ENCODE measurements around the gene PGM1.

PGM1 gene

DNA sequence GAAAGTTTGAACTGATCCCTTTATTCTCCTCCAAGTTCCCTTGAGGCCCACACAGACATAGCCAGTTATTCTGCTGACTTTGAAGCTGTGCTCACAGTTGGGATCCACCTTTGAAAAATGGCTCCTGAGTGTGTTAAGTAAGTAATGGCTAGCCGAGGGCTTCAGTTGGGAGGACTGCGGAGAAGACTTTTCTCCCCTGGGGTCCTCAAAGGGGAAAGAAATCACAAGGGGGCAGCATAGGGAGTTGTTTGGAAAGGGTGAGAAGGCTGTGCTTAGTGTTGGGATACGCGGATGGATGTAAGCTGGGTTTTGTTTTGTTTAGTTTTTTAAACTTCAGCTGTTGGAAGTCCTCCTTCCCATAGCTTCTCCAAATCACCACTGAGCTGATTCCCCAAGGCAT, 8.3 kb downstream of the PGM1 start:
- DNase-seq, result no peak

- DNase-seq, result no peak
Observed at GRCh38 chr1:63601912-63602311, 8.7 kb downstream of the PGM1 start.

DNA sequence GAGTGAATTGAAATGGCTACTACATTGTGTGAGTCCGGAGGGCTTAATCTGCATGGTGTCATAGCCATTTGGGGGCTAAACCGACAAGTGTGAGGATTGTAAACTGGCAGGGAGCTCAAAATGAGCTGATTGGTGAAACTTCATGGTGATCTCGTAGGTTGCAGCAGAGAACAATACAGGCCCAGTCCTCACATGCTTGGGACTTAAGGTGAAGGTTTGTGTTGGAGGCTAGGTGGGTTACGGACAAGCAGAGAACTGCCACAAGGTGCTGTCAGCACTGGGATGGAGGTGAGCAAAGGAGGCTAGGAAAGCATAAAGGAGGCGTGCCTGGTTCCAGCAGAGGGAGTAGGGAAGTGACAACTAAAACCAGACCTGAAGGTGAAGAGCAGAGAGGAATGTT, 9.4 kb downstream of the PGM1 start:
- DNase-seq, result no peak

DNA sequence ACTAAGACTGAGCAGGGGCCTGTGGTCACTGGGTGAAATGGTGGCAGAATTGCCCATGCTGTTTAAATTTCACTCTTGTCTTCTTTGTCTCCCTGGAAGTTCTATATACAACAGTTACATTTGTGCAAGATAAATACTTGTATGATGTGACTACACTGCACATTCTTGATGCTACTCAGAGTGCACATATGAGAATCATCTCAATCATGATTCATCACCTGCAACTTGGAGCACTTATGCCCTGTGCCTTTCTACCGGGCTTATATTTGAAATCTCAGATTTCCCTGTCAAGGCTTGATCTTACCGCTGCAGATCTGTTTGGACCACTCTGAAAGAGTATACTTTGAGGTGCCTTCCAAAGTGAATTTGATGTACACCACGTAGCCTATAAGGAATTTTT, 10.6 kb downstream of the PGM1 start:
- DNase-seq, result peak; percentile 19

GRCh38 chr1:63607322-63607721, 14.1 kb downstream of the PGM1 start:
- DNase-seq, result no peak

GRCh38 chr1:63611231-63611630, 18.0 kb downstream of the PGM1 start:
- no peak for DNase-seq

GRCh38 chr1:63612564-63612963, 19.4 kb downstream of the PGM1 start:
- no peak for DNase-seq

- DNase-seq, result no peak
Observed at GRCh38 chr1:63612971-63613370, 19.8 kb downstream of the PGM1 start.

- DNase-seq, result peak; percentile 67
Observed at GRCh38 chr1:63615768-63616420, 22.7 kb downstream of the PGM1 start.

- DNase-seq, result no peak
Observed at GRCh38 chr1:63617450-63617849, 24.2 kb downstream of the PGM1 start.

DNA sequence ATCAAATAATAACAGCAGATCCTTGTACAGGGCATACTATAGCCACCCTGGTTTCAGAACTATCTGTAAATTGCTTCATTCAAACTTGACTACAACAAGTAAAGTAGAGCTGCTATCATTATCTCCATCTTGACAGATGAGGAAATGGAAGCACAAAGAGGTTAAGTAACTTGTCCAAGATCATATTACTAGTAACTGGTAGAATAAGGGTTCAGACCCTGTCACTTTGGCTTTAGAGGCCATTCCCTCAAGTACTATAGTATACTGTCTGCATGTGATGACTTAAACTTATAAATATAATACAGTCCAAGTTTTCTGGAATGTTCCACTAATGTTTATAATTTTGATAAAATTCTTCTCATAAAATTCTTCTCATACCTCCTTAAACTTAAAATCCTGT, 24.8 kb downstream of the PGM1 start:
- peak; percentile 50 for DNase-seq

GRCh38 chr1:63619558-63619957, 26.3 kb downstream of the PGM1 start:
- no peak for DNase-seq

- DNase-seq, result no peak
Observed at GRCh38 chr1:63620671-63621070, 27.5 kb downstream of the PGM1 start.

DNA sequence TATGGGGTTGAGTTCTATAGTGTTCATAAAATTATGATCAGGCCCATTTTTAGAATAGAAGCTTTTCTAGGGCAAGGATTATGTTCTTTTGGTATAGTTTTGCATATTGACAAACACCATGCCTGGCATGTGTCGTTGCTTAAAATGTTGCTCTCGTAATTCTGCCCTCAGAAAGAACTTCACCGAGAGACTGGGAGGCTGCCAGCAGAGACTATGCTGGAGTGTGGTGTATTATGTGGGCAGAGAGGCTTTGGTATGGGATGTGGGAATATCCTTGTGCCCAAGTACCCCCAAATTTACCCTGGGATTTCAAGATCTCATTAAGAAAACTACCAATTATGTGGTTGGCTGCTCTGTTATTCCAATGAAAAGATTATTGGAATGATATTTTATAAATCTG, 27.9 kb downstream of the PGM1 start:
- no peak for DNase-seq

DNA sequence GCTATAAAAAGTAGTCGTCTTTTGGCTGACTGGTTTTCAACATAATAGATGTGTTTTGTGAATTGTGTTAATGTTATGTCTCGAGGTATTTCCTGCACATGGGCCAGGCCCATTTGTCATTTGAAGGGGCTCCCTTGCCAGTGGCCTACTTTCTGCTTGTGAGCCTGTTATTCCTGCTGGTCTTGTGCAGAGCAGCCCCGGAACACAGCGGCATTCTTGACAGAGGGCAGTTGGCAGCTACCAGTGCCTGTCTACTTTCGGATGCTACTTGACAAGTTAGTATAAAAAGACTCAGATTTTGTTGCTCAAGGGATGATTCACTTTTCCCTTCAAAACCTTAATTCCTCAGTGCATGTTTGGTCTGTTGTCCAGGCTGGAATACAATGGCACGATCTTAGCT, 28.5 kb downstream of the PGM1 start:
- peak; percentile 25 for DNase-seq

GRCh38 chr1:63622849-63623566, 29.8 kb downstream of the PGM1 start:
- no peak for DNase-seq

GRCh38 chr1:63623952-63624351, 30.7 kb downstream of the PGM1 start:
- no peak for DNase-seq

DNA sequence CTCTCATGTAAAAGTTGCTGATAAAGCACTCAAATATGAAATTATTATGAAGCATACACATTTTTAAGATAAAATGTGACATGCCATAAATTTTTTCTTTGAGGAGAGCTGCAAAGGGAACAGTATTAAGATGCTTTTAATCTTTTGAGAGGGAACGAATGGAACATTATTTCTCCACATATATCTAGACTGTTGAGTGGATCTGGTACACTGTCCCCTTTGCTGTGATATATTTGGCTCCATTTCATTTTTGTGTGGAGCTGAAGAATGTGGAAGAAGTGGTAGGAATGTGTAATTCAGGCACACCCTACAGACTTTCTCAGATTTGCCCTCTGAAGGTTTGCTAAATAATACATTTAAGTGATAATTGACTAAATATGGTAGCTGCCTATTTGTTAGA, 31.7 kb downstream of the PGM1 start:
- peak; percentile 66 for DNase-seq

DNA sequence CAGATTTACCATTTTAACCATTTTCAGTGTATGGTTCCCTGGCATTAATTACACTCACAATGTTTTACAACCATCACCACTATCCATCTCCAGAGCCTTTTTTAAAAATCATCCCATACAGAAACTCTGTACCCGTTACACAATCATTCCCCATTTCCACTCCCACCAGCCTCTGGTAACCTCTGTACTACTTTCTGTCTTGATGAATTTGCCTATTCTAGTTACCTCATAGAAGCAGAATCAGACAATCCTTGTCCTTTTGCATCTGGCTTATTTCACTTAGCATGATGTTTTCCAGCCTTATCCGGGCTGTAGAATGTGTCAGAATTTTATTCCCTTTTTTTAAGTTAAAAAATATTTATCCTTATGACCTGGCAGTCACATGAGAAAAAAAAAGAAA, 33.0 kb downstream of the PGM1 start:
- no peak for DNase-seq

DNA sequence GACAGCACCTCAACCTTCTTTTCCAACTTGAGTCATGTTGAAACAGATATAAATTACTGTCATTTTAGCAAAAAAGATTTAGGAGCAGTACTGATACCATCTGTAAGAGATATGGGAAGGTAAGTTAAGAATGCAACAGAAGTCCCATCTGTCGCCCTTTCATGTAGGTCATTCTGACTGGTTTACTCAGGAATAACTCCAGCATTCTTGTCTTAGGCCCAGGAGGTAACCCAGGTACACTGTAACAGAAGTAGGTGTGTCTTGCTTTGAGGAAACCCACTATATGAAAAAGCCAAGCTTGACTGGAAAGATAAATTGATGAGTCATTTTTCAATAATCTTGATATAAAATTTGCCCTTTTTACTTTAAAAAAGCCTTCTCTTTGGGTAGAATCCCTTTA, 35.4 kb downstream of the PGM1 start:
- no peak for DNase-seq

DNA sequence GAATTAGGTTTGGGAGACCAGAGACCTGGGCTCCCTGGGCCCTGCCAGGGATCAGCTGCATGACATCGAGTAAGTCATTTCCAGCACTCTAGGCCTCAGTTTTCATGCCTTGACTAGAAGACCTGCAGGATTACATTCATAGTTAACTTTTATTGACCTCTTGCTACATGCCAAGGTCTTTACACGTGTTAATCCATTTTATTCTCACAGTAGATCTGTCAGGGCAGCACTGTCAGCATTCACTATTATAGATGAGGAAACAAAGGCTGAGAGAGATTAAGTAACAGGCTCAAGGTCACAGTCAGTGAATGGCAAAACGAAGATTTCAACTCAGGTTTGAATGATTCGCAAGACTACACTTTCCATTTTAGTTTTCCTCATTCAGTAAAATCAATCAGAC, 37.0 kb downstream of the PGM1 start:
- DNase-seq, result peak; percentile 12

- peak; percentile 49 for DNase-seq
Observed at GRCh38 chr1:63630666-63631065, 37.5 kb downstream of the PGM1 start.

- no peak for DNase-seq
Observed at GRCh38 chr1:63632110-63632509, 38.9 kb downstream of the PGM1 start.

DNA sequence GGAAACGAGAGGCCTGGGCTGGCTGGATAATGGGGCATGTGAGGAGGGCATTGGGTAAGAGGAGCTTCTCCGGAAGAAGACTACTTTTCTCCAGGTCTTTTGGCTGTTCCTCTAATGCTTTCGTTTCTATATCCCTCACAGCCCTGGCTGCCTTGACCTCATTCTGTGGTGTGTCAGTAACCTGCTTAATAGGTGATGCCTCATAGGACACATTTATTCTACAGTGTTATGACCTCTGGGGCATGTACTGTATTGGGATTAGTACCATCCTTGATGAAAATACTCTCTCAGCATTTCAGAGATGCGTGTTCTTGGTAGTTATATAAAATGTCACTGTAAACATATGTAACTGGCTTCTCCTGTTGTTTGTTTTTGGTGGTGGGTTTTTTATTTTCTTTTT, 40.1 kb downstream of the PGM1 start:
- no peak for DNase-seq

DNA sequence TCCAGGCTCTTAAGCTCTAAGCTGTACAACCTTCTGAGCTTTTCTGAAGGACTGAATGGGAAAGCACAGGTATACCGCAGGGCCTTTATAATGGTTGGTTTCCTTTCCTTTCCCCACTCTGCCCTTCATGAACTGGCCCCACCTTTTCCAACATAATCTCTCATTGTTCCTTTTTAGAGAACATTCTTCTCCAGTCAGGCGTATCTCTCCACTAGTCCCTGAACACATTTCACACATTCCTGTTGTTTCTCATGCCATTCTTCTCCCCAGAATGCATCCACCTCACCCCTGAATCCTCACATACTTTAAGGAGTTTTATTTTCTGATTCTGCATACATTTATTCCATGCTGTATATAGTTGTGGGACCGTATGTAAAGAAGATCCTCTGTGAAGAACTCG, 41.3 kb downstream of the PGM1 start:
- peak; percentile 21 for DNase-seq
